Hepatocyte (in vitro differentiated cells): Measurements from ENCODE around the gene IRF4.

Source experiments
- EZH2 ChIP-seq: fragments of 200-600 bp; sonication (generic); IDR thresholded peaks from 2 replicates; pipeline ENCODE4 v1.6.1; 2016; ENCODE audit warnings: antibody characterized with exemption, mild to moderate bottlenecking, borderline replicate concordance
- EZH2phosphoT487 ChIP-seq: fragments of 200-600 bp; sonication (generic); IDR thresholded peaks from one replicate; pipeline ENCODE4 v1.6.1; 2018; ENCODE audit warnings: antibody characterized with exemption, mild to moderate bottlenecking, low read depth, moderate library complexity; ENCODE audit not compliant: unreplicated experiment, severe bottlenecking
- TF ChIP-seq, protein P1 (sequence below): fragments of 200-600 bp; sonication (generic); IDR thresholded peaks from 2 replicates; pipeline ENCODE4 v1.5.1; 2016; ENCODE audit warnings: antibody characterized with exemption, mild to moderate bottlenecking; ENCODE audit not compliant: poor library complexity

DNA sequence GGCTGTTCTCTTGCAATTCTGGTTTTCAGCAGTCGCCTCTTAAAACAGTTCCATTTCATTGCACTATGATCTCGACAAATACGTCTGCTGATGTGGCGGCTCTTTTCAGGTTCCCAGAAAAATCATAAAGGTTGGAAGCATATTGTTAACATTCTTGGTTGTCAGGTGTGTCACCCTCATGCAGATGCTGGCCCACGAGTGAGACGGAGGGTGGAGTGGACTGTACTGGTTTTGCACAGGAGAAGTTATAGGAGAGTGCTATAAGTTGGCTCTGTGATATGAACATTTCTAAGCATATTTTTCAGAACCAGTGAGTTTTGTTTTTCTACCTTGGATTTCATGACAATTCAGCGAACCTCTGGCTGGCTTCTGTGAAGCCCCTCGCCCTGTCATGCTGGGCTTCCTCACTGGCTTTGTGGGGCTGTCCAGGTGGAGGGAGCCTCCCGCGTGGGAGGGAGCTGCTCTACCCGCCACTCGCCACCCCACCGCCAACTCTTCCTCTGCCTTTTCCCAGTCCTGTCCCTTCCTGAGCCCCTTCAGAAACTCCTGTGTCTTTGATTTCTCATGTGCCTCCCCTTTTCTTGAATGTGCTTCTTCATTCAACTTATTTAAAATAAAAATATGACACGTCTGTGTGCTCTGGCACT is 10.6 kb downstream of the IRF4 start:
- TF ChIP-seq, protein P1, sequence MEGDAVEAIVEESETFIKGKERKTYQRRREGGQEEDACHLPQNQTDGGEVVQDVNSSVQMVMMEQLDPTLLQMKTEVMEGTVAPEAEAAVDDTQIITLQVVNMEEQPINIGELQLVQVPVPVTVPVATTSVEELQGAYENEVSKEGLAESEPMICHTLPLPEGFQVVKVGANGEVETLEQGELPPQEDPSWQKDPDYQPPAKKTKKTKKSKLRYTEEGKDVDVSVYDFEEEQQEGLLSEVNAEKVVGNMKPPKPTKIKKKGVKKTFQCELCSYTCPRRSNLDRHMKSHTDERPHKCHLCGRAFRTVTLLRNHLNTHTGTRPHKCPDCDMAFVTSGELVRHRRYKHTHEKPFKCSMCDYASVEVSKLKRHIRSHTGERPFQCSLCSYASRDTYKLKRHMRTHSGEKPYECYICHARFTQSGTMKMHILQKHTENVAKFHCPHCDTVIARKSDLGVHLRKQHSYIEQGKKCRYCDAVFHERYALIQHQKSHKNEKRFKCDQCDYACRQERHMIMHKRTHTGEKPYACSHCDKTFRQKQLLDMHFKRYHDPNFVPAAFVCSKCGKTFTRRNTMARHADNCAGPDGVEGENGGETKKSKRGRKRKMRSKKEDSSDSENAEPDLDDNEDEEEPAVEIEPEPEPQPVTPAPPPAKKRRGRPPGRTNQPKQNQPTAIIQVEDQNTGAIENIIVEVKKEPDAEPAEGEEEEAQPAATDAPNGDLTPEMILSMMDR: no peak
- no peak for TF ChIP-seq EZH2phosphoT487
- no peak for TF ChIP-seq EZH2
